Tibial artery (tissue), 4 donors: Measurements from ENCODE around the gene ATF6B.

Experiments used
- DNase-seq, 2 donors: peaks; one replicate each; pipeline ENCODE4 v3.0.0-alpha.2; 2019
- H3K27ac ChIP-seq, 2 donors: fragments of 200-600 bp; sonication (generic) in 1 of 2; 1 replicate in 1 of 2; 2 replicates in 1 of 2; pipeline ENCODE4 v1.5.1; 2018 to 2019; ENCODE audit warnings: mild to moderate bottlenecking in 1 of 2
- H3K27me3 ChIP-seq, 2 donors: fragments of 200-600 bp; sonication (generic) in 1 of 2; one replicate each; pipeline versions ENCODE4 v1.5.1 to v1.6.0; 2016 to 2019
- H3K36me3 ChIP-seq, 3 donors: fragments of 200-600 bp; sonication (generic) in 2 of 3; one replicate each; pipeline ENCODE4 v1.5.1; 2016 to 2019; ENCODE audit warnings: mild to moderate bottlenecking in 2 of 3
- H3K4me1 ChIP-seq, 4 donors: fragments of 200-600 bp; sonication (generic) in 2 of 4; 1 replicate in 3 of 4; 2 replicates in 1 of 4; pipeline ENCODE4 v1.5.1; 2016 to 2019
- H3K4me3 ChIP-seq, 2 donors: fragments of 200-600 bp; sonication (generic) in 1 of 2; 1 replicate in 1 of 2; 2 replicates in 1 of 2; pipeline ENCODE4 v1.5.1; 2018 to 2019; ENCODE audit warnings: mild to moderate bottlenecking in 2 of 2
- H3K9me3 ChIP-seq, 3 donors: fragments of 200-600 bp; sonication (generic) in 1 of 3; one replicate each; pipeline ENCODE4 v1.5.1; 2016 to 2019
- CTCF ChIP-seq, 2 experiments: fragments of 200-600 bp in 1 of 2; fragments of 450-650 bp in 1 of 2; IDR thresholded peaks; one replicate each; pipeline ENCODE4 v1.5.1; 2017 to 2019; ENCODE audit warnings: antibody characterized with exemption in 2 of 2, mild to moderate bottlenecking in 1 of 2, moderate library complexity in 1 of 2
- intact Hi-C: fragments of 100-400 bp; cut with DNase I; formaldehyde crosslinking; loops from one replicate; pipeline ENCODE4 v1.15.0; 2023; ENCODE audit warnings: low total_unique reads

The ATF6B gene

DNA sequence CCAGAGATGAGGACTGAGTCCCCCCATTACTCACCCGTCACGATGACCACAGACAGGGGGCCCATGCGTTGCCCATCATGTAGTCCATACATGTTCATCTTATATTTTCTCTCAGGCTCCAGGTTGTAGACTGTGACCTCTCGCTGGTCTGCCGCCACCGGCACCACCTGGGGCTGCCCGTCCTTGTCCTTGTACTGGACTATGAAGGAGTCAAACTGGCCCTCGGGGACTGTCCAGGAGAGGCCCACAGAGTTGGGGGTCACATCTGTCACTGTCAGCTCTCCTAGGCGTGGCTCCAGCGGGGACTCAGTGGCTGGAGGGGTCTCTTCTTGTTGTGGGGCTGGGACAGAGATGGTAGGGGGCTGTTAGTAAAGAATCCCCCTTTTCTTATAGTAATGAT, 54.4 kb downstream of the ATF6B start:
- Histone ChIP-seq H3K27me3 (no peaks in the 10 kb centered on the region), H3K9me3 (no peaks in the 10 kb centered on the region), H3K36me3 (peaks cover 30 to 71% (median 55%) of the 10 kb centered on the region in 3 donors), H3K27ac (no peak overlapping the region), H3K4me1 (no peaks in the 10 kb centered on the region), H3K4me3 (no peak overlapping the region)
- DNase-seq = no peak
- intact Hi-C loops = no loop called here
- TF ChIP-seq CTCF (IDR thresholded peaks at IDR 0.05) = no peak

- peaks cover 28 to 73% (median 59%) of the 10 kb centered on the region in 3 donors for H3K36me3 ChIP-seq
- H3K4me1 ChIP-seq = no peaks in the 10 kb centered on the region
- no peaks in the 10 kb centered on the region for H3K27me3 ChIP-seq
- TF ChIP-seq CTCF (IDR thresholded peaks at IDR 0.05) = no peak
- DNase-seq = no peak
- intact Hi-C loops = no loop called here
- H3K4me3 ChIP-seq = no peak overlapping the region
- no peak overlapping the region for H3K27ac ChIP-seq
- no peaks in the 10 kb centered on the region for H3K9me3 ChIP-seq
Observed at GRCh38 chr6:32073101-32073500, 54.9 kb downstream of the ATF6B start.

GRCh38 chr6:32070814-32071543, 57.1 kb downstream of the ATF6B start:
- Histone ChIP-seq H3K4me1 (no peaks in the 10 kb centered on the region), H3K9me3 (no peaks in the 10 kb centered on the region), H3K36me3 (peaks cover 24 to 80% (median 67%) of the 10 kb centered on the region in 3 donors), H3K27me3 (no peaks in the 10 kb centered on the region), H3K4me3 (no peak overlapping the region), H3K27ac (peak overlapping the region; percentile 28 to 52)
- intact Hi-C loops = no loop called here
- no peak for TF ChIP-seq CTCF (IDR thresholded peaks at IDR 0.05)
- peak; percentile 78 to 85 for DNase-seq

DNA sequence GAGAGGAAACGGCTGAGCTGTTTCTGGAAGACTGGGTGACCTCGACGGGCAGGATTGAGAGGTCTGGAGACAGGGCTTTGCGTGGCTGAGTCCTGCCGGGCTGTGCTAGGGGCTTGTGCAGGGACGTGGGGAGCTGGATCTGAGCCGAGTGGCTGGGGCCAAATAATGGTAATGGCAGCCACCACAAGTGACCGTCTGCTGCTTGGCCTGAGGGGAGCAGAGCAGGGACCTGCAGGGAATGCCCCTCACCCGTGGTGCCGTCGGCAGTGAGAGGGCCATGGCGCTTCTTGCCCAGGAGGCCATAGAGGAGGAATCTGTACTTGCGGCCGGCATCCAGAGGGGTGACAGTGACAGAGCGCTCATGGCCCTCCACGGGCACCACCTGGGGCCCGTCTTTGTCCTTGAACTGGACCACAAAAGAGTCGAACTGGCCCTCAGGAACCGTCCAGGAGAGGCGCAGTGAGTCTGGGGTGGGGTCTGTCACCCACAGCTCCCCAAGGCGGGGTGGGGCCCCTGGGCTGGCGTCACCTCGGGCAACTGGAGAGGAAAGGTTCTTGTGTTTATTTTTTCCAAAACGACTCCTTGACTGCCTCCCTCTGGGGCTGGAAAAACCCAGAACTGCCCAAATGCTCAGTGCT, 58.0 kb downstream of the ATF6B start:
- intact Hi-C loops = no loop called here
- H3K4me1 ChIP-seq = no peaks in the 10 kb centered on the region
- no peak for DNase-seq
- peak overlapping the region; percentile 28 to 52 for H3K27ac ChIP-seq
- H3K27me3 ChIP-seq = no peaks in the 10 kb centered on the region
- no peaks in the 10 kb centered on the region for H3K9me3 ChIP-seq
- no peak overlapping the region for H3K4me3 ChIP-seq
- no peak for TF ChIP-seq CTCF (IDR thresholded peaks at IDR 0.05)
- peaks cover 26 to 82% (median 65%) of the 10 kb centered on the region in 3 donors for H3K36me3 ChIP-seq

GRCh38 chr6:32069460-32069859, 58.6 kb downstream of the ATF6B start:
- no peak for TF ChIP-seq CTCF (IDR thresholded peaks at IDR 0.05)
- no peak overlapping the region for H3K27ac ChIP-seq
- H3K4me1 ChIP-seq = no peaks in the 10 kb centered on the region
- no peak for DNase-seq
- H3K4me3 ChIP-seq = no peak overlapping the region
- H3K27me3 ChIP-seq = no peaks in the 10 kb centered on the region
- peaks cover 32 to 86% (median 69%) of the 10 kb centered on the region in 3 donors for H3K36me3 ChIP-seq
- H3K9me3 ChIP-seq = no peaks in the 10 kb centered on the region
- intact Hi-C loops = no loop called here
